CD4-positive, alpha-beta memory T cell (primary cell): ENCODE measurements around the gene GM2A. TPM values are rescaled to one million over a fixed set of nuclear protein-coding genes. Genes with fewer than 3 reads are reported as not detected.

Source experiments
- CTCF ChIA-PET: fragments of 350-600 bp; sonication (Branson Sonifier 250); formaldehyde crosslinking; loops from one replicate; lab custom pipeline; 2021; ENCODE audit warnings: inconsistent platforms; ENCODE audit not compliant: partially characterized antibody; lab: Charles Lee
- POLR2A ChIA-PET: fragments of 350-600 bp; sonication (Branson Sonifier 250); formaldehyde crosslinking; loops from one replicate; lab custom pipeline; 2021; ENCODE audit not compliant: partially characterized antibody; lab: Charles Lee
- DNase-seq, 5 donors: peaks; one replicate each; pipeline versions ENCODE4 v3.0.0 to v3.0.0-alpha.2; 2020 to 2022; ENCODE audit warnings: mixed read lengths in 1 of 5
- H3K27ac ChIP-seq: one replicate; pipeline ENCODE4 v1.7.0; 2013; ENCODE audit warnings: low read depth, low read length
- H3K27me3 ChIP-seq: 2 replicates; pipeline ENCODE4 v1.7.0; 2013; ENCODE audit warnings: mild to moderate bottlenecking, low read length, moderate library complexity; ENCODE audit not compliant: insufficient read depth
- H3K36me3 ChIP-seq: 2 replicates; pipeline ENCODE4 v1.7.0; 2013; ENCODE audit warnings: mild to moderate bottlenecking, low read length, moderate library complexity; ENCODE audit not compliant: insufficient read depth
- H3K4me1 ChIP-seq: 2 replicates; pipeline ENCODE4 v1.7.0; 2013; ENCODE audit warnings: mild to moderate bottlenecking, low read length, moderate library complexity; ENCODE audit not compliant: insufficient read depth
- H3K4me3 ChIP-seq, 2 donors: one replicate each; pipeline ENCODE4 v1.7.0; 2013; ENCODE audit warnings: low read length in 2 of 2, mild to moderate bottlenecking in 1 of 2
- H3K9me3 ChIP-seq, 2 donors: one replicate each; pipeline ENCODE4 v1.7.0; 2013; ENCODE audit warnings: low read length in 2 of 2, control low read depth in 1 of 2; ENCODE audit not compliant: control insufficient read depth in 1 of 2
- H3K27ac Mint-ChIP-seq, 7 donors: one replicate each; pipeline ENCODE4 v1.8.0; 2020 to 2021; ENCODE audit warnings: mixed read lengths in 7 of 7, mild to moderate bottlenecking in 6 of 7, inconsistent platforms in 3 of 7, moderate library complexity in 3 of 7
- H3K27me3 Mint-ChIP-seq, 2 donors: one replicate each; pipeline ENCODE4 v1.8.0; 2020 to 2021; ENCODE audit warnings: mixed read lengths in 2 of 2
- H3K36me3 Mint-ChIP-seq, 2 donors: one replicate each; pipeline ENCODE4 v1.8.0; 2020 to 2021; ENCODE audit warnings: mixed read lengths in 2 of 2, inconsistent platforms in 1 of 2, mild to moderate bottlenecking in 1 of 2
- H3K4me1 Mint-ChIP-seq, 4 donors: one replicate each; pipeline ENCODE4 v1.8.0; 2020 to 2021; ENCODE audit warnings: mixed read lengths in 4 of 4, mild to moderate bottlenecking in 1 of 4
- H3K4me3 Mint-ChIP-seq, 8 donors: one replicate each; pipeline ENCODE4 v1.8.0; 2020 to 2021; ENCODE audit warnings: mixed read lengths in 8 of 8, mild to moderate bottlenecking in 7 of 8, moderate library complexity in 6 of 8, inconsistent platforms in 3 of 8
- H3K9me3 Mint-ChIP-seq, 8 donors: one replicate each; pipeline ENCODE4 v1.8.0; 2020 to 2021; ENCODE audit warnings: mixed read lengths in 8 of 8, mild to moderate bottlenecking in 5 of 8, inconsistent platforms in 3 of 8, moderate library complexity in 1 of 8
- intact Hi-C: fragments of 100-400 bp; cut with micrococcal nuclease; formaldehyde crosslinking; loops from one replicate; pipeline ENCODE4 v1.15.1; 2023
- polyA plus RNA-seq, 2 donors: library from polyadenylated mRNA; unstranded; fragments of 300-500 nt; fragmentation: Illumina TruSeq; gene quantifications; one replicate each; pipeline ENCODE4 v1.2.3, GENCODE V29; 2021
- total RNA-seq, 2 experiments: library from RNA; stranded (reverse); gene quantifications; one replicate each; pipeline ENCODE4 v1.2.3, GENCODE V29; 2021

The GM2A gene
- total and polyA plus RNA-seq, 4 experiments from 2014 or later: 4.3 to 23.1 (median 13.0) TPM

DNA sequence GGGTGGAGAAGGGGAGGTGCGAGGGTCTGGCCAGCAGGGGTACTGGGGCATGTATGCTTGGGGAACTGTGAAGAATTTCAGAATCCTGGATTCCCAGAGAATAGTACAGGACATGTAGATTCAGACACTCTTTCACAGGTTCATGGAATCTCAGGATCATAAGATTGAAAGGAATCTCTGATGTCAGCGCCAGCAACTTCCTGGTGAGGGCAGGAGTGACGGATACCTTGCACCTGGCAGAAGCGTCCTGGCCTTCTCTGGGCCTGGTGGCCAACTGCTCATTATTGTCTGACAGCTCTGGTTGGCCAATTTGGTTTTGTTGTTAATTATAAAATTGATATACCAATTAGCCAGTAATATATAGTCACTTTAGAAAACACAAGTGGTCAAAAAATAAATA is 6.9 kb downstream of the GM2A start:
- Mint-ChIP-seq H3K4me3 (no peak overlapping the region), H3K4me1 (peaks cover 0 to 19% (median 6%) of the 10 kb centered on the region in 4 donors), H3K27ac (no peak overlapping the region), H3K27me3 (no peaks in the 10 kb centered on the region), H3K36me3 (peaks cover 19 to 27% of the 10 kb centered on the region in 2 donors), H3K9me3 (no peaks in the 10 kb centered on the region)
- Histone ChIP-seq H3K27ac (no peak overlapping the region), H3K27me3 (no peaks in the 10 kb centered on the region), H3K4me1 (no peaks in the 10 kb centered on the region), H3K4me3 (no peak overlapping the region), H3K9me3 (no peaks in the 10 kb centered on the region), H3K36me3 (no peaks in the 10 kb centered on the region)
- intact Hi-C loops: no loop called here
- CTCF ChIA-PET: interaction anchor here (0.9 kb wide), 1 partner anchor 134 kb away, joined by 3 read pairs; no protein-coding TSS in a partner anchor
- POLR2A ChIA-PET: no interaction called here
- no peak for DNase-seq

- Histone ChIP-seq H3K4me3 (no peak overlapping the region), H3K9me3 (no peaks in the 10 kb centered on the region), H3K27me3 (no peaks in the 10 kb centered on the region), H3K36me3 (peaks cover 9% of the 10 kb centered on the region), H3K4me1 (no peaks in the 10 kb centered on the region), H3K27ac (no peak overlapping the region)
- Mint-ChIP-seq H3K9me3 (no peaks in the 10 kb centered on the region), H3K4me1 (peaks cover 0 to 9% (median 0%) of the 10 kb centered on the region in 4 donors), H3K36me3 (peaks cover 31 to 47% of the 10 kb centered on the region in 2 donors), H3K27me3 (no peaks in the 10 kb centered on the region), H3K27ac (no peak overlapping the region), H3K4me3 (no peak overlapping the region)
- ChIA-PET CTCF (no interaction called here), POLR2A (no interaction called here)
- DNase-seq: no peak
- intact Hi-C loops: no loop called here
Measured at GRCh38 chr5:151262532-151262931, 9.5 kb downstream of the GM2A start.

DNA sequence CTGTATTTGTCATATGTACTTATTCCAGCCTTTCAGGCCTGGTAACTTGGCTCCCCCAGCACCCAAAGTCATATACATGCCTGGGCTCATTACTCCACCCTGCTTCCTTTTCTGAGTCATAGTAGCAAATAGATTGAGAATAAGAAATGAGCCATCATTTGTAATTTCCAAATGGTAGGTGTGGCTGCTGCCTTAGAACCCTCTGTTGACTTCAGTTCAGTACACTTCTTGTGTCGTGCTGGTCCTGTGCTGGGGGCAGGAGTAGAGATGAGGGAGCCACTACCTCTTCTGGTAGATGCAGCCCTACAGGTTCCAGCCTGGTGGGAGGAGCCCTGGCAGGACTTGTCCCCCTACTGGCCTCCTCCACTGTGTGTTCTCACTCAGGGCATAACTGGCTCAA is 11.1 kb downstream of the GM2A start:
- no peak for DNase-seq
- Mint-ChIP-seq H3K9me3 (no peaks in the 10 kb centered on the region), H3K4me3 (no peak overlapping the region), H3K27me3 (no peaks in the 10 kb centered on the region), H3K27ac (peak overlapping the region in 2 of 7 donors; percentile 65 to 77), H3K36me3 (peaks cover 37 to 51% of the 10 kb centered on the region in 2 donors), H3K4me1 (peaks cover 0 to 4% (median 0%) of the 10 kb centered on the region in 4 donors)
- Histone ChIP-seq H3K4me1 (no peaks in the 10 kb centered on the region), H3K27ac (no peak overlapping the region), H3K36me3 (peaks cover 13% of the 10 kb centered on the region), H3K27me3 (no peaks in the 10 kb centered on the region), H3K9me3 (no peaks in the 10 kb centered on the region), H3K4me3 (no peak overlapping the region)
- ChIA-PET CTCF (no interaction called here), POLR2A (no interaction called here)
- intact Hi-C loops: no loop called here

- no peaks in the 10 kb centered on the region for H3K9me3 Mint-ChIP-seq
- H3K27ac ChIP-seq: no peak overlapping the region
- H3K36me3 ChIP-seq: peaks cover 13% of the 10 kb centered on the region
- H3K4me1 Mint-ChIP-seq: no peaks in the 10 kb centered on the region
- DNase-seq: no peak
- ChIA-PET POLR2A (no interaction called here), CTCF (no interaction called here)
- H3K27me3 Mint-ChIP-seq: no peaks in the 10 kb centered on the region
- H3K9me3 ChIP-seq: no peaks in the 10 kb centered on the region
- H3K4me1 ChIP-seq: no peaks in the 10 kb centered on the region
- H3K27ac Mint-ChIP-seq: no peak overlapping the region
- H3K36me3 Mint-ChIP-seq: peaks cover 31 to 38% of the 10 kb centered on the region in 2 donors
- no peak overlapping the region for H3K4me3 Mint-ChIP-seq
- intact Hi-C loops: no loop called here
- H3K27me3 ChIP-seq: no peaks in the 10 kb centered on the region
- no peak overlapping the region for H3K4me3 ChIP-seq
Measured at GRCh38 chr5:151267491-151268260, 14.7 kb downstream of the GM2A start.

DNA sequence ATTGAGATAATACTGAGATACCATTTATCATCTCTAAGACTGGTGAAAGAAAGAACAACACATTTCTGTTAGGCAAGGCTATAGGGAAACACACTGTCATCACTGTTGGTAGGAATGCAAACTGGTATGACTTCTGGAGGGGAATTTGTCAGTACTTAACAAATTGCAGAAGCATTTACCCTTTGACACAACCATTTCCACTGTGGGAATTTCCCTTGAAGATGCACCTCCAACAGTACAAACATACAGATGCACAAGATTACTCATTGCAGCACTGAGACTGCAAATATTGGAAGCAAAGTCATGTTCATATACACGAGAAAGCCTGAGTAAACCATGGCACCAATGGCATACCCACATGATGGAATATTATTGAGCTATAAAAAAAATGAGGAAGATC is 17.6 kb downstream of the GM2A start:
- Histone ChIP-seq H3K4me1 (no peaks in the 10 kb centered on the region), H3K27me3 (no peaks in the 10 kb centered on the region), H3K36me3 (peaks cover 13% of the 10 kb centered on the region), H3K4me3 (no peak overlapping the region), H3K27ac (no peak overlapping the region), H3K9me3 (no peaks in the 10 kb centered on the region)
- DNase-seq: no peak
- CTCF ChIA-PET: no interaction called here
- Mint-ChIP-seq H3K36me3 (peaks cover 20 to 22% of the 10 kb centered on the region in 2 donors), H3K9me3 (no peaks in the 10 kb centered on the region), H3K27me3 (no peaks in the 10 kb centered on the region), H3K4me1 (no peaks in the 10 kb centered on the region), H3K27ac (no peak overlapping the region), H3K4me3 (no peak overlapping the region)
- intact Hi-C loops: no loop called here
- POLR2A ChIA-PET: no interaction called here

DNA sequence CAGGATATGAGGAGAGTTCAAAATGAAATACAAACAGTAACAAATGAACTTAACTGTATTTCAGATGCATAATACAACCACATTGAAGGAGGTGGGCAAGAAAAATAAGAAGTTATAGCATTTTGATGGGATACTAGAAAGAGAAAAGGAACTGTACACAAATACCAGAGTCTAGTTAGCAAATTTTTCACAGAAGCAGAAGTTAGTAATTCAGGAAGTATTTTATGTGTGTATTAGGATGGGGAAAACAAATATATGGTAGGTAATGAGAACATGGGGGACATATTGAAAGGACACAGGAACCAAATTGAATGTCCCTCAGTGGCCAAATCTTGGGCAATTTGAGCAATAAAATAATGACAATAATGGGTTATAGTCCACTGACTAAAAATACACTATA is 18.4 kb downstream of the GM2A start:
- Histone ChIP-seq H3K27me3 (no peaks in the 10 kb centered on the region), H3K9me3 (no peaks in the 10 kb centered on the region), H3K4me3 (no peak overlapping the region), H3K36me3 (peaks cover 13% of the 10 kb centered on the region), H3K4me1 (no peaks in the 10 kb centered on the region), H3K27ac (no peak overlapping the region)
- H3K36me3 Mint-ChIP-seq: peaks cover 18 to 20% of the 10 kb centered on the region in 2 donors
- H3K4me1 Mint-ChIP-seq: no peaks in the 10 kb centered on the region
- H3K4me3 Mint-ChIP-seq: no peak overlapping the region
- no peak for DNase-seq
- ChIA-PET POLR2A (no interaction called here), CTCF (no interaction called here)
- H3K27me3 Mint-ChIP-seq: no peaks in the 10 kb centered on the region
- H3K9me3 Mint-ChIP-seq: no peaks in the 10 kb centered on the region
- H3K27ac Mint-ChIP-seq: no peak overlapping the region
- intact Hi-C loops: no loop called here

GRCh38 chr5:151274666-151275065 is 21.7 kb downstream of the GM2A start:
- H3K27me3 Mint-ChIP-seq: no peaks in the 10 kb centered on the region
- CTCF ChIA-PET: interaction anchor here (1.5 kb wide), 1 partner anchor 12 kb away, joined by 3 read pairs; no protein-coding TSS in a partner anchor
- DNase-seq: no peak
- H3K4me1 Mint-ChIP-seq: no peaks in the 10 kb centered on the region
- Histone ChIP-seq H3K36me3 (no peaks in the 10 kb centered on the region), H3K4me1 (no peaks in the 10 kb centered on the region), H3K4me3 (no peak overlapping the region), H3K27me3 (no peaks in the 10 kb centered on the region), H3K27ac (no peak overlapping the region), H3K9me3 (no peaks in the 10 kb centered on the region)
- H3K27ac Mint-ChIP-seq: no peak overlapping the region
- H3K36me3 Mint-ChIP-seq: no peaks in the 10 kb centered on the region
- POLR2A ChIA-PET: no interaction called here
- H3K9me3 Mint-ChIP-seq: no peaks in the 10 kb centered on the region
- intact Hi-C loops: no loop called here
- H3K4me3 Mint-ChIP-seq: no peak overlapping the region
